AG04450 (cell line): ENCODE measurements around the gene HSPA9. TPM values are rescaled to one million over a fixed set of nuclear protein-coding genes. Genes with fewer than 3 reads are reported as not detected.

Source experiments
- CTCF ChIA-PET: fragments of 300-600, 350-600 bp; formaldehyde crosslinking; extraction: SDS; loops from one replicate; lab custom pipeline; 2022; ENCODE audit warnings: antibody characterized with exemption, inconsistent platforms; lab: Charles Lee
- POLR2A ChIA-PET: fragments of 350-600 bp; formaldehyde crosslinking; extraction: SDS; loops from one replicate; lab custom pipeline; 2021; ENCODE audit warnings: antibody characterized with exemption, inconsistent platforms; lab: Yijun Ruan, JAX
- DNase-seq: peaks from one replicate; pipeline ENCODE4 v3.0.0-alpha.2; 2011; ENCODE audit warnings: low read depth, low spot score
- H3K27ac ChIP-seq: one replicate; pipeline ENCODE4 v1.5.1; 2012; ENCODE audit warnings: low read depth, low read length, control low read depth
- H3K27me3 ChIP-seq: one replicate; pipeline ENCODE4 v1.6.0; 2012; ENCODE audit warnings: low read length; ENCODE audit not compliant: control insufficient read depth, insufficient read depth
- H3K4me3 ChIP-seq: 2 replicates; pipeline ENCODE4 v1.5.1; 2011; ENCODE audit warnings: mild to moderate bottlenecking, low read depth, low read length, control low read depth
- H3K9me3 ChIP-seq: 2 replicates; pipeline ENCODE4 v1.5.1; 2012; ENCODE audit warnings: low read length; ENCODE audit not compliant: control insufficient read depth, insufficient read depth
- polyA plus RNA-seq: library from polyadenylated mRNA; depleted of rRNA; stranded (reverse); fragments of >200 nt; gene quantifications from 2 replicates; pipeline ENCODE4 v1.2.3, GENCODE V29; 2011
- TF ChIP-seq, protein P1 (sequence below): IDR thresholded peaks from 2 replicates; pipeline ENCODE4 v1.5.1; 2011; ENCODE audit warnings: low read depth, low read length, control low read depth, inconsistent platforms

HSPA9 gene
- polyA plus RNA-seq, 1 experiment: 207 TPM

DNA sequence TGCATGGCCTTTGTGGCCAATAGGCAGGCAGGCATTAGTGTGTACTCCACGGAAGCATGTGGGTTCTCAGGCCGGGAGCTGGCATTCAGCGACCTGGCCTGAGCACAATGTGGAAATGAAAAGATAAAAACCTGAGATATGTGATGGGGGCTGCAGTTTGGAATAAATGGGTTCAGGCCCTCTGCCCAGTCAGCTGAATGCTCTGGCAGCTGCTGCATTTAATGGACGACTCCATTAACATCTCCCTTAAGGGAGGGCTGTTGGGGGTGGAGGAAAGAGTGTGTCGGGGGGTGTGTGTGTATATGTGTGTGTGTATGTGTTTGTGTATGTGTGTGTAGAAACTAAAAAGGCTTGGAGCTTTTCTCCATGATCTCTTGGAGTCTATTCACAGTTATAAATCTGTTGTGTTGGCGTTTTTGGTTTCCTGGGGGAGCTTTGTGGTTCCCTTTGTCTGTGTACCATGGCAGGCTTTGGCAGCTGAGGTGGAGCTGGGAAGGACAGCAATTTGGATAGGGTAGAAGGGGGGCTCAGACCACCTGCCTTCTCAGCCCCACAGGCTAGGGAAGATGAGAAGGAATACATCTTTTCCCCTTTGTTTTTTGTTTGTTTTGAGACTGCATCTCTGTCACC, 27.3 kb upstream of the HSPA9 start:
- no peaks in the 10 kb centered on the region for H3K9me3 ChIP-seq
- no peak overlapping the region for H3K27ac ChIP-seq
- no peak overlapping the region for H3K4me3 ChIP-seq
- ChIA-PET CTCF (no interaction called here), POLR2A (interaction anchor here (1.0 to 1.2 kb wide), 2 partner anchors 23 to 740 kb away, joined by 3 read pairs; no protein-coding TSS in a partner anchor)
- TF ChIP-seq, protein P1, sequence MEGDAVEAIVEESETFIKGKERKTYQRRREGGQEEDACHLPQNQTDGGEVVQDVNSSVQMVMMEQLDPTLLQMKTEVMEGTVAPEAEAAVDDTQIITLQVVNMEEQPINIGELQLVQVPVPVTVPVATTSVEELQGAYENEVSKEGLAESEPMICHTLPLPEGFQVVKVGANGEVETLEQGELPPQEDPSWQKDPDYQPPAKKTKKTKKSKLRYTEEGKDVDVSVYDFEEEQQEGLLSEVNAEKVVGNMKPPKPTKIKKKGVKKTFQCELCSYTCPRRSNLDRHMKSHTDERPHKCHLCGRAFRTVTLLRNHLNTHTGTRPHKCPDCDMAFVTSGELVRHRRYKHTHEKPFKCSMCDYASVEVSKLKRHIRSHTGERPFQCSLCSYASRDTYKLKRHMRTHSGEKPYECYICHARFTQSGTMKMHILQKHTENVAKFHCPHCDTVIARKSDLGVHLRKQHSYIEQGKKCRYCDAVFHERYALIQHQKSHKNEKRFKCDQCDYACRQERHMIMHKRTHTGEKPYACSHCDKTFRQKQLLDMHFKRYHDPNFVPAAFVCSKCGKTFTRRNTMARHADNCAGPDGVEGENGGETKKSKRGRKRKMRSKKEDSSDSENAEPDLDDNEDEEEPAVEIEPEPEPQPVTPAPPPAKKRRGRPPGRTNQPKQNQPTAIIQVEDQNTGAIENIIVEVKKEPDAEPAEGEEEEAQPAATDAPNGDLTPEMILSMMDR: no peak
- DNase-seq: no peak
- H3K27me3 ChIP-seq: peaks cover 10% of the 10 kb centered on the region

DNA sequence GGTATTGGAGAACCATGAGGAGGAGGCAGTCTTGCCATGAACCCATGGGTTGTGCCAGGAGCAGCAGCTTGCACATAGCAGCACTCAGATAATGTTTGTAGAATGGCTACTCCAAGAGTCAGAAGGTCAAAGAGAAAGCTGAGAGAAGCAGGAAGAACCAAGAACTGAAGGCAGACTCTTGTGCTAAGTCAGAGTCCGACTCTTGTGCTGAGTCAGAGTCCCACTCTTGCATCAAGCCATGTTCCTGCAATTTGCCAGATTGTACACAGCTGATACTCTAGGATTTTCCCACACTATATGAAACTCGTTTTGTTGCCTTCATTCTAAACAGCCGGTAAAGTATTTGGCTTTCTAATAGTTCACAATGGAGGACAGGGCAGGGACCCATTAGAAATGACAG, 26.2 kb upstream of the HSPA9 start:
- Histone ChIP-seq H3K9me3 (no peaks in the 10 kb centered on the region), H3K27ac (peak overlapping the region; percentile 43), H3K27me3 (peaks cover 9% of the 10 kb centered on the region), H3K4me3 (no peak overlapping the region)
- peak; percentile 87 for DNase-seq
- POLR2A ChIA-PET: interaction anchor here (0.7 to 1.6 kb wide), 4 partner anchors 10 to 161 kb away, joined by 3 to 7 read pairs (median 5); partner anchors contain the start of genes ETF1 and HSPA9
- CTCF ChIA-PET: no interaction called here
- TF ChIP-seq, protein P1: no peak

DNA sequence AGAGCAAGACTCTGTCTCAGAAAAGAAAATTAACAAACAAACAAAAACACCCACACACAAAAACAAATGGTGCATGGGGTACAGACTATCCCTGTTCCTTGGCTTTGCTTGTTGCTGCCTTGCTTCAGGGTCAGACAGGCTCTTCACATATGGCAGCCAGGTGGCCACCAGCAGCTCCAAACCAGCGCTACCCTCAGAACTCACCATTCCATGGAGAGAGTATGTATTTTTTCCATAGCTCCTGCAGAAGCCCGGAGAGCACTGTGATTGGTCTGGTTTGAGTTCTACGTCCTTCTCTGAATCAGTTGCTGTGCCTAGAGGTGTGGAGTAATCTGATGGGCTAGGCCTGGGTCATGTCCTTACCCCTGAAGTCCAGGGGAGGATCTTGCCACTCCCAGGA, 25.2 kb upstream of the HSPA9 start:
- no peak for DNase-seq
- CTCF ChIA-PET: no interaction called here
- POLR2A ChIA-PET: interaction anchor here (1.6 kb wide), 1 partner anchor 25 kb away, joined by 7 read pairs; the partner anchor contains the start of gene HSPA9

DNA sequence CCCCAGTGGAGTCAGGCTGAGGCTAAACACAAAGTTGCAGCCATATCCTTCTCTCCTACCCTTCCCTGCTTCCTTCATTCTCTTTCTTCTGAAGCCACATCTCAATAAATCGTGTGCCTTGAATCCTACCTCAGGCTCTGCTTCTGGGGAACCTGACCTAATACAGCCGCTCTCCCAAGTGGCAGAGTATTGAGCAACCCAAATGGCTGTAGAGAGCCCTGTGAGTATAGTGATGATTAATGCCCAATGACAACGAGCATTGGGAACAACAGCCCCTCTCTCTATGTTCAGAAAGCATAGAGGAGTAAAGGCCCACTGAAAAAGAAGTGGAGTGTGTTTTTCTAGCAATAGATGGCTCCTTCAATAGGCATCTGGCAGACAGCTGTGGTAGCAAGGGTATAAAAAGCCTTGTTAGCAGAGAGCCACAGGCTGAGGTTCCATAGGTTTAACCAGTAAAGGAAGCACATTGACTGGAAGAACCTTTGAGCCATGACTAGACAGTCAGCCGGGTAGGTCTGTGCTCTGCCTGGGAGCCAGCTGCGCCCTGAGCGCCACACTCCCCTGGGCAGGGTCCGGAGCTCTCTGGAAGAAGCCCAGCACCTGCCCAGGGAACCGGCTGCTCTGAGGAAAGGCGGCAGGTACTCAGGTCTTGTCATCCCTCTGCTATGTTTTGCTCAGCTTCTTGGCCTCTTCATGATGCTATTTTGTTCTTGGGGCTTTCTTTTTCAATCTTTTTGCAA, 22.6 kb upstream of the HSPA9 start:
- Histone ChIP-seq H3K27me3 (peaks cover 6% of the 10 kb centered on the region), H3K9me3 (no peaks in the 10 kb centered on the region), H3K27ac (no peak overlapping the region), H3K4me3 (no peak overlapping the region)
- TF ChIP-seq, protein P1: no peak
- POLR2A ChIA-PET: no interaction called here
- no peak for DNase-seq
- CTCF ChIA-PET: interaction anchor here (2.5 kb wide), 1 partner anchor 18 kb away, joined by 9 read pairs; no protein-coding TSS in a partner anchor

More for the DNA sequence above, 25.2 kb upstream of the HSPA9 start:
- Histone ChIP-seq H3K27me3 (peaks cover 4% of the 10 kb centered on the region), H3K9me3 (no peaks in the 10 kb centered on the region), H3K4me3 (no peak overlapping the region), H3K27ac (no peak overlapping the region)
- TF ChIP-seq, protein P1: no peak
